Activated T-cell treated with anti-CD3 and anti-CD28 coated beads, Interleukin-2, amount 50 U/mL, for 24 hours (primary cell): ENCODE results near the gene MCEMP1.

Source experiments
- DNase-seq: peaks from one replicate; pipeline ENCODE4 v3.0.0-alpha.2; 2020
- H3K27ac Mint-ChIP-seq: 2 replicates; pipeline ENCODE4 v1.8.0; 2020; ENCODE audit warnings: mild to moderate bottlenecking, mixed read lengths
- H3K27me3 Mint-ChIP-seq: 2 replicates; pipeline ENCODE4 v1.8.0; 2020; ENCODE audit warnings: mixed read lengths
- H3K36me3 Mint-ChIP-seq: 2 replicates; pipeline ENCODE4 v1.8.0; 2020; ENCODE audit warnings: low read depth, mixed read lengths
- H3K4me1 Mint-ChIP-seq: 2 replicates; pipeline ENCODE4 v1.8.0; 2020; ENCODE audit warnings: low read depth, mixed read lengths
- H3K4me3 Mint-ChIP-seq: 2 replicates; pipeline ENCODE4 v1.8.0; 2020; ENCODE audit warnings: mild to moderate bottlenecking, moderate library complexity, mixed read lengths
- H3K9me3 Mint-ChIP-seq: 2 replicates; pipeline ENCODE4 v1.8.0; 2020; ENCODE audit warnings: mixed read lengths

The MCEMP1 gene

DNA sequence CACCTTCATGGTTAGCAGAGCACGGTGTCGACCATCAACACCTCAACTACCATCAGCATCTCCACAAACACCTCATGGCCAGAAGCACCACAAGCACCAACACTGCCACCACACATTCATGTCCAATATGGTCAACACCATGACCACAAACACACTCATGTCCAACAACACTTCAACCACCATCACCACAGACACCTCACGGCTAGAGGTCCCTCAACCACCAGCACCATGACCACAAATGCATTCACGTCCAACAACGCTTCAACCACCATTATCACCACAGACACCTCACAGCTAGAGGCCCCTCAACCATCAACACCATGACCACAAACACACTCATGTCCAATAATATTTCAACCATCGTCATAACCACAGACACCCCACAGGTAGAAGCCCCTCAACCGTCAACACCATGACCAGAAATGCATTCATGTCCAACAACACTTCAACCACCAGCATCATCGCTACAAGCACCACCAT is 13.9 kb downstream of the MCEMP1 start:
- no peak overlapping the region for H3K27ac Mint-ChIP-seq
- peaks cover 14% of the 10 kb centered on the region for H3K27me3 Mint-ChIP-seq
- H3K36me3 Mint-ChIP-seq: no peaks in the 10 kb centered on the region
- peaks cover 2% of the 10 kb centered on the region for H3K4me1 Mint-ChIP-seq
- no peaks in the 10 kb centered on the region for H3K9me3 Mint-ChIP-seq
- DNase-seq: no peak
- H3K4me3 Mint-ChIP-seq: no peak overlapping the region

- Mint-ChIP-seq H3K4me1 (no peaks in the 10 kb centered on the region), H3K9me3 (no peaks in the 10 kb centered on the region), H3K4me3 (no peak overlapping the region), H3K27me3 (peaks cover 16% of the 10 kb centered on the region), H3K36me3 (no peaks in the 10 kb centered on the region), H3K27ac (no peak overlapping the region)
- DNase-seq: no peak
Observed at GRCh38 chr19:7691497-7691896, 14.6 kb downstream of the MCEMP1 start.

DNA sequence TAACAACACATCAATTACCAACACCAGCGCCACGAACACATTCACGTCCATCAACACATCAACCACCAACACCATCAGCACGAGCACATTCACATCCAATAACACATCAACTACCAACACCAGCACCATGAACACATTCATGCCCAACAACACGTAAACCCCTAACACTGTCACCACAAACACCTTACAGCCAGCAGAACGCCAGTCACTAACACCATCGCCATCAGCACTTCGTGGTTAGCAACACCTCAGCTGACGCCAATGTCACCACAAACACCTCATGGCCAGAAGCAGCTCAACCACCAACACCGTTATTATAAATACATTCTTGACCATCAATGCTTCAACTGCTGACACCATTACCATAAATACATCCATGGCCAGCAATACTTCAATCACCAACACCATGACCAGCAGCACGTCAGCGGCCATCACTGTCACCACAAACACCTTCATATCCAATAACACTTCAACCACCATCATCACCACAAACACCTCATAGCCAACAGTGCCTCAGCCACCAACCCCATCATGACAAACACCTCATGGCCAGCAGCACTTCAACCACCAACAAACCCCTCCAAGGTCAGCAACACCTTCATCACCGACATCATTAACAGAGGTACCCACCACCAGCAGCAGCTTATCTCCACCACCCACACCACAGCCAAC is 15.7 kb downstream of the MCEMP1 start:
- peaks cover 27% of the 10 kb centered on the region for H3K27me3 Mint-ChIP-seq
- no peaks in the 10 kb centered on the region for H3K36me3 Mint-ChIP-seq
- H3K4me1 Mint-ChIP-seq: no peaks in the 10 kb centered on the region
- H3K9me3 Mint-ChIP-seq: no peaks in the 10 kb centered on the region
- no peak overlapping the region for H3K27ac Mint-ChIP-seq
- no peak overlapping the region for H3K4me3 Mint-ChIP-seq
- DNase-seq: no peak

GRCh38 chr19:7694499-7694898 is 17.6 kb downstream of the MCEMP1 start:
- H3K9me3 Mint-ChIP-seq: no peaks in the 10 kb centered on the region
- no peak overlapping the region for H3K27ac Mint-ChIP-seq
- H3K36me3 Mint-ChIP-seq: no peaks in the 10 kb centered on the region
- peaks cover 14% of the 10 kb centered on the region for H3K4me1 Mint-ChIP-seq
- peaks cover 45% of the 10 kb centered on the region for H3K27me3 Mint-ChIP-seq
- DNase-seq: no peak
- no peak overlapping the region for H3K4me3 Mint-ChIP-seq

GRCh38 chr19:7697721-7698287 is 20.9 kb downstream of the MCEMP1 start:
- Mint-ChIP-seq H3K27ac (no peak overlapping the region), H3K36me3 (no peaks in the 10 kb centered on the region), H3K4me3 (no peak overlapping the region), H3K4me1 (peaks cover 25% of the 10 kb centered on the region), H3K9me3 (no peaks in the 10 kb centered on the region), H3K27me3 (peaks cover 47% of the 10 kb centered on the region)
- no peak for DNase-seq

DNA sequence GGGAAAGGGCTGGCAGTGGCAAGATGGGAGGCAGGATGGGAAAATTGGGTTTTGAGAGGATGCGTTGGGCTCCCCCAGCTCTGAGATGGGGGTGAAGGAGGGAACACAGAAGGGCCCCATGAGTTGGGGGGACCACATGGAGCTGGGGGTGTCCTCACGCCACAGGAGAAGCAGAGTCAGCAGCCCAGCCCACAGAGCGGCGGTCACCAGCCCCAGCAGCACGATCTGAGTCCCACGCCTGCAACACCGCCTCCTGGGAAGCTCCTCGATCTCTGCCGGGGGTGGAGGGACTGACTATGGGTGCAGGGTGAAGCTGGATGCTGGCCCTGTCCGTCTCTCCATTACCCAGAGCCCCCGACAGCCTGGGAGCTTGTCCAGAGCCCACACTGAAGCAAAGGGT is 21.7 kb downstream of the MCEMP1 start:
- Mint-ChIP-seq H3K9me3 (no peaks in the 10 kb centered on the region), H3K27me3 (peaks cover 47% of the 10 kb centered on the region), H3K4me1 (peaks cover 28% of the 10 kb centered on the region), H3K27ac (no peak overlapping the region), H3K36me3 (no peaks in the 10 kb centered on the region), H3K4me3 (peak overlapping the region; percentile 55)
- DNase-seq: no peak

DNA sequence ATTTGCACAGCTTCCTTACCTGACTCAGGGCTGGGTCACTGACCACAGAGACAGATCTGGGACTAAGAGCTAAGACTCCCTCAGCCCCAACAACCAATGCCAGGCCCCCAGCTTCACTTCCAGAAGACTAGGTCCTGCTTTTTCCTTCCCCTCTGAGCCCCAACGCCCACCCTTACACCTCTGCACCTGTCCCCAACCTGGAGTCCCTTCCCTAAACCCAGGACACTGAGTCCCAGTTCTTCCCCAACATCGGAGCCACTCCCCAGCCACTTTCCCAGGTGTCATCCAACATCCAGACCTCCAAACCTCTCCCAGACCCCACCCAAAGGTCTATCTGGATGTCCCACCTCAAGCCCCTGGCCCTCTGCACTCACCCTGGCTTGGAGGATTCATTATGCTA is 22.1 kb downstream of the MCEMP1 start:
- peaks cover 47% of the 10 kb centered on the region for H3K27me3 Mint-ChIP-seq
- H3K4me3 Mint-ChIP-seq: peak overlapping the region; percentile 55
- no peaks in the 10 kb centered on the region for H3K36me3 Mint-ChIP-seq
- no peaks in the 10 kb centered on the region for H3K9me3 Mint-ChIP-seq
- no peak for DNase-seq
- H3K27ac Mint-ChIP-seq: peak overlapping the region; percentile 85
- H3K4me1 Mint-ChIP-seq: peaks cover 31% of the 10 kb centered on the region

DNA sequence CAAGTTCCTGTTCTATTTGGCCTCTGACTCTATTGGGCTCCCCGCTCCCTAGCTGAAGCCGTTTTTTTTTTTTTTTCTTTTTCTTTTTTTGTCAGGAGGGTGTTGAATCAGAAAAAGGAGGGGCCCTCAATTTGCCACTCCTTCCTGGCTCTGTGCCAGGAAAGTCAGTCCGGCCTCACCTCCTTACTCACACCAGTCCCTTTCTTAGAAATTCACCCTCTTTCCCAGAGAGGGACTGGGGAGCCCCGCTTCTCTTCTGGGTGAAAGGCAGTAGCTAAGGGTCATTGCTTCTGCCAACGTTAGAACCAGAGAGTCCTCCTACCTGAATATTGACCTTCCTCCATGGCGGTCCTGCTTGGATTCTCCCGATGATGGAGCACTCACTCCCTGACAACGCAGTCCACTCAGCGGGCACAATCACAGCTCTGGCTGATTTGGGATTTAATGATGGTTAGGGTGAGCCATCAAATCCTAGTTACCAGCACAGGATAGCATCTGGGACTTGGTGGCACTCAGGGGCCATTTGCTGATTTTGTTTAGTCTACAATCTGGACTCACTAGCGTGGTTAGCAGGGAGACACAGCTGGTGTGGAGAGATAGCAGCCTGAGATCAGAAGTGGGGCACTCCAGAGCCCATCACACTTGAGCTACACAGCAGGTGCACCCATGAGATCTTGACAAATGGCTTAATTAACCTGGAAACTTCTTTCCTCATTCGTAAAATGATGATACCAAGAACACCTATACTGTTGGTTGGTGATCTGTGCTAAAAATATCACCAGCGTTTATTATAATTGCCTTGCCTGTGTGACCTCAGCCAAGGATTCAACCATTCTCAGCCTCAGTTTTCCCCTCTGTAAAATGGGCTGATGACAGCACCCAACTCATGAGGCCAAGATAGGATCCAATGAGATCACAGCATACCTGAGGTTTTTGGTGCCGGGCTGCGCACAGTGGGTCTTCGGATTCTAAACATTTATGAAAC is 22.8 kb downstream of the MCEMP1 start:
- Mint-ChIP-seq H3K27ac (peak overlapping the region; percentile 85), H3K4me1 (peaks cover 37% of the 10 kb centered on the region), H3K4me3 (peak overlapping the region; percentile 55), H3K9me3 (no peaks in the 10 kb centered on the region), H3K27me3 (peaks cover 41% of the 10 kb centered on the region), H3K36me3 (no peaks in the 10 kb centered on the region)
- DNase-seq: peak; percentile 59

DNA sequence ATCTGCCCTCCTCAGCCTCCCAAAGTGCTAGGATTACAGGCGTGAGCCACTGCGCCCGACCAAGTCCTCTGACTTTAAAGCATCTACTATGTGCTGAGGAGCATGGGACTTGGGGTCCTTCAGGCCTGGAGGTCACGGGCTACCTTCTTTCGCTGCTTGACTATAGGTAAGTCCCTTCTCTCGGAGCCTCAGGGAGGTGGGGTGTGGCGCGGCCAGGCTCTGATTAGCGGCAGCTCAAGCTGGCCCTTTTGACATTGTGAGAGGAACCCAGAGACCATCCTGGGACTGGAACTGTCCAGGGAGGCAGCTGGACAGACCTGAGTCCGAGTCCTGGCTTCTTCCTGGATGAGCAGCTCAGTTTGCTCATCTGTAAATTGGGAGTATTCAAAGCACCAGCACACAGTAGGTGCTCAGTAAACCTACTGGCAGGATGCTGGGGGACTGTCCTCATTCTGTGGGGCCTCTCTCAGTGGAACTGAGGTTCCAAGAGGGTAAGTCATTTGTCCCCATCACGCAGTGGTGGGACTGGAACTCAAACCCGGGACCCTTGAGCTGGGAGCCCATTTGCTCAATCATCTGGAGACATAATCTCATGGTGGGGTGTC is 24.3 kb downstream of the MCEMP1 start:
- H3K36me3 Mint-ChIP-seq: no peaks in the 10 kb centered on the region
- peaks cover 37% of the 10 kb centered on the region for H3K27me3 Mint-ChIP-seq
- peaks cover 50% of the 10 kb centered on the region for H3K4me1 Mint-ChIP-seq
- no peaks in the 10 kb centered on the region for H3K9me3 Mint-ChIP-seq
- no peak for DNase-seq
- H3K4me3 Mint-ChIP-seq: no peak overlapping the region
- no peak overlapping the region for H3K27ac Mint-ChIP-seq

DNA sequence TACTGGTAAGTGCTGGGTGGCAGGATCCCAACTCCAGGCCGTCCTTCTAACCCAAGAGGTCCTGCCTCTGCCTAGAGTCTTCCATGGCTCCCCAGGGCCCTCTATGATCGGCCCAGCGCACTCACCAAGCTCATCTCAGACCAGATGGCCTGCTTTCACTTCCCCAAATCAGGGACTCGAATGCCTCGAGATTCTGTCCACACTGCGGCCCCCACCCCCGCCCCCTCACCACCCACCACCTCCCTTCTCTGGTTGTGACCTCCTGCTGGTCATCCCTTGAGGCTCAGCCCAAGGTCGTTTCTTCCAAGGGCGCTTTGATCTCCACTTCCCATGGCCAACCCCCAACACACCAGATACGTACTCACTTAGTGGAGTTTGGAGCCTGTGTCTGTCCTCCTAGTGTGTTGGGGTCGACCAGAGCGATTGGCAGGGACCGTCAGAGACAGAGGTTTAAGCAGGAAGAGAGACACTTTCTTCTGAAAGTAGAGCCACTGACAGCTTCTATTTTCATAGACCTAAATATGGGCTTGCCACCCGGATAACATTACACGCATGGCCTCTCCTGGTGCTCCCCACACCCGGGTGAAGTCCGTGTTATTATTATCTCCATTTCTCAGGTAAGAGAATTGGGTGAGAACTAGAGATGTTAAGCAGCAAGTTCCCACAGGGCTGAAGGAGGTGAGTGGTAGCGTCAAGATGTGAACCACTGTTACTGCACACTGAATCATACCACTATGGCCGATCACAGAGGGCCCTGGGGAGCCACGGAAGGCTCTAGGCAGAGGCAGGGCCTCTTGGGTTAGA is 25.0 kb downstream of the MCEMP1 start, which contains the start of gene FCER2:
Gene FCER2 (minus strand): TSS at position 478 of the 804 bp plus-strand sequence. CDS start 2,371 bp downstream, outside the sequence.
- H3K4me1 Mint-ChIP-seq: peaks cover 57% of the 10 kb centered on the region
- H3K27me3 Mint-ChIP-seq: peaks cover 31% of the 10 kb centered on the region
- no peak within 1 kb of the TSS for H3K4me3 Mint-ChIP-seq
- no peak within 1 kb of the TSS for H3K27ac Mint-ChIP-seq
- no peaks in the 10 kb centered on the region for H3K9me3 Mint-ChIP-seq
- no peak for DNase-seq
- H3K36me3 Mint-ChIP-seq: no peaks in the 10 kb centered on the region

- Mint-ChIP-seq H3K27ac (peak overlapping the region; percentile 9), H3K9me3 (no peaks in the 10 kb centered on the region), H3K4me3 (no peak overlapping the region), H3K36me3 (no peaks in the 10 kb centered on the region), H3K4me1 (peaks cover 58% of the 10 kb centered on the region), H3K27me3 (peaks cover 16% of the 10 kb centered on the region)
- DNase-seq: no peak
Observed at GRCh38 chr19:7703332-7703731, 26.4 kb downstream of the MCEMP1 start.

DNA sequence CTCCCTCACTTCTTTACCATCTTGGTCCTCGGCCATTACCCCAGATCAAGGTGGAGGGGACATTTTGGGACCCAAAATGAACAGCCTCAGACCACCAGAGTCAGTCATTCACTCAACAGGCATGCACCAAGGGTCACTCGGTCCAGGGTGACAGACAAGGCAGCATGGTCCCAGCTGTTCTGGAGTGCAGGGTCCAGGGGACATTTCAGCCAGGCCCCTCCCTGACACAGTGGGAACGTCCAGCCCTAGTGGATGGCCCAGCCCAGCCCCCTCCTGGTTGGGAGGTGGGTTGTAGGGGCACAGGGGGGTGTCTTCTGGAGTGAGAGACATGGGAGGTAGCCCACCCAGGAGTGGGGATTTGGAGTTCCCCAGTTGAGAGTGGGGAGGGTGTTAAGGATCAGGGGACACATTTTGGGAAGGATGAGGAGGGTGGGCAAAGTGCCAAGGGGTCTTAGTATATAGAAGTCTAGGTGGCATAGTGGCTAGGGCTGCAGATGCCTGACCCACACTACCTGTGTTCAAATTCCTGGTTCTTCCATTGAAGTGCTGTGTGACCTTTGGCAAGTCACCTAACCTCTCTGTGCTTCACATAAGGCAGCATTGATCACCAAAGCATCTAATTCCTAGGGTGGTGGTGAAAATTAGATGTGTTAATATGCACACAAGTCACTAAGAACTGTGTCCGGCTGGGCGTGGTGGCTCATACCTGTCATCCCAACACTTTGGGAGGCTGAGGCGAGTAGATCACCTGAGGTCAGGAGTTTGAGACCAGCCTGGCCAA is 27.6 kb downstream of the MCEMP1 start:
- peaks cover 6% of the 10 kb centered on the region for H3K27me3 Mint-ChIP-seq
- H3K27ac Mint-ChIP-seq: no peak overlapping the region
- no peaks in the 10 kb centered on the region for H3K36me3 Mint-ChIP-seq
- no peak for DNase-seq
- H3K9me3 Mint-ChIP-seq: no peaks in the 10 kb centered on the region
- H3K4me3 Mint-ChIP-seq: no peak overlapping the region
- H3K4me1 Mint-ChIP-seq: peaks cover 48% of the 10 kb centered on the region
